CD14-positive monocyte (primary cell): Measurements from ENCODE around the gene KLRC1. TPM values are rescaled to one million over a fixed set of nuclear protein-coding genes. Genes with fewer than 3 reads are reported as not detected.
"Not testable (repeated sequence)": the region's sequence is repeated elsewhere in the genome, so short reads cannot be mapped to it uniquely, and the experiment has no call there.

Experiments
- DNase-seq, 3 donors: peaks; one replicate each; pipeline ENCODE4 v3.0.0-alpha.2; 2011 to 2022
- H2AFZ ChIP-seq: 2 replicates; pipeline ENCODE4 v1.6.0; 2012; ENCODE audit warnings: mild to moderate bottlenecking, low read depth, low read length, inconsistent platforms; ENCODE audit not compliant: insufficient read depth, poor library complexity, severe bottlenecking
- H3K27ac ChIP-seq, 2 donors: 1 replicate in 1 of 2; 2 replicates in 1 of 2; pipeline ENCODE4 v1.5.1; 2012 to 2013; ENCODE audit warnings: low read length in 2 of 2, control low read depth in 1 of 2, inconsistent platforms in 1 of 2, low read depth in 1 of 2, mild to moderate bottlenecking in 1 of 2
- H3K27me3 ChIP-seq, 2 donors: one replicate each; pipeline versions ENCODE4 v1.6.0 to v1.6.1; 2011 to 2013; ENCODE audit warnings: low read length in 2 of 2; ENCODE audit not compliant: control insufficient read depth in 2 of 2, insufficient read depth in 2 of 2
- H3K36me3 ChIP-seq, 2 donors: replicated peaks in 1 of 2; 1 replicate in 1 of 2; 2 replicates in 1 of 2; pipeline versions ENCODE4 v1.5.1 to v1.6.1; 2012 to 2013; ENCODE audit warnings: low read length in 2 of 2, control low read depth in 1 of 2, inconsistent platforms in 1 of 2, mild to moderate bottlenecking in 1 of 2; ENCODE audit not compliant: insufficient read depth in 2 of 2, control insufficient read depth in 1 of 2
- H3K4me1 ChIP-seq, 2 donors: 1 replicate in 1 of 2; 2 replicates in 1 of 2; pipeline versions ENCODE4 v1.5.1 to v1.6.1; 2012 to 2013; ENCODE audit warnings: low read length in 2 of 2, control low read depth in 1 of 2, inconsistent platforms in 1 of 2, mild to moderate bottlenecking in 1 of 2, moderate library complexity in 1 of 2; ENCODE audit not compliant: insufficient read depth in 2 of 2, control insufficient read depth in 1 of 2
- H3K4me2 ChIP-seq: replicated peaks from 2 replicates; pipeline ENCODE3; 2012; ENCODE audit warnings: low read length, moderate library complexity, mild to moderate bottlenecking; ENCODE audit not compliant: poor library complexity, severe bottlenecking; ENCODE audit errors: extremely low read depth
- H3K4me3 ChIP-seq, 3 experiments: fragments of 200-600 bp in 1 of 3; sonication (generic) in 1 of 3; replicated peaks in 1 of 3; 1 replicate in 2 of 3; 2 replicates in 1 of 3; pipeline ENCODE4 v1.5.1; 2011 to 2013; ENCODE audit warnings: low read length in 3 of 3, mild to moderate bottlenecking in 3 of 3, control low read depth in 2 of 3, low read depth in 2 of 3, inconsistent platforms in 1 of 3, moderate library complexity in 1 of 3
- H3K79me2 ChIP-seq: 2 replicates; pipeline ENCODE4 v1.6.0; 2012; ENCODE audit warnings: mild to moderate bottlenecking, control low read depth, inconsistent platforms, low read length, moderate library complexity; ENCODE audit not compliant: insufficient read depth
- H3K9ac ChIP-seq: 2 replicates; pipeline ENCODE4 v1.6.0; 2017; ENCODE audit warnings: low read length, mild to moderate bottlenecking; ENCODE audit not compliant: insufficient read depth, poor library complexity, severe bottlenecking
- H3K9me3 ChIP-seq, 2 donors: replicated peaks in 1 of 2; 1 replicate in 1 of 2; 2 replicates in 1 of 2; pipeline versions ENCODE4 v1.5.1 to v1.6.1; 2012 to 2013; ENCODE audit warnings: low read length in 2 of 2, control low read depth in 1 of 2; ENCODE audit not compliant: control insufficient read depth in 1 of 2, insufficient read depth in 1 of 2
- H4K20me1 ChIP-seq: 2 replicates; pipeline ENCODE4 v1.6.0; 2012; ENCODE audit warnings: mild to moderate bottlenecking, low read length, control low read depth, moderate library complexity; ENCODE audit not compliant: insufficient read depth
- H3K27ac Mint-ChIP-seq, 7 donors: one replicate each; pipeline ENCODE4 v1.8.0; 2020; ENCODE audit warnings: mild to moderate bottlenecking in 7 of 7, mixed read lengths in 7 of 7, moderate library complexity in 6 of 7, inconsistent platforms in 2 of 7
- H3K27me3 Mint-ChIP-seq, 3 donors: one replicate each; pipeline ENCODE4 v1.8.0; 2021 to 2022; ENCODE audit warnings: low read depth in 3 of 3, mild to moderate bottlenecking in 3 of 3, mixed read lengths in 3 of 3, moderate library complexity in 3 of 3, inconsistent platforms in 1 of 3
- H3K36me3 Mint-ChIP-seq, 2 donors: one replicate each; pipeline ENCODE4 v1.8.0; 2020; ENCODE audit warnings: mixed read lengths in 2 of 2, inconsistent platforms in 1 of 2, mild to moderate bottlenecking in 1 of 2
- H3K4me1 Mint-ChIP-seq: one replicate; pipeline ENCODE4 v1.8.0; 2020; ENCODE audit warnings: mild to moderate bottlenecking, mixed read lengths
- H3K4me3 Mint-ChIP-seq, 2 donors: one replicate each; pipeline ENCODE4 v1.8.0; 2020; ENCODE audit warnings: mild to moderate bottlenecking in 2 of 2, mixed read lengths in 2 of 2, moderate library complexity in 1 of 2
- H3K9me3 Mint-ChIP-seq, 7 donors: one replicate each; pipeline ENCODE4 v1.8.0; 2020 to 2022; ENCODE audit warnings: mixed read lengths in 7 of 7, mild to moderate bottlenecking in 6 of 7, moderate library complexity in 6 of 7, inconsistent platforms in 2 of 7
- CTCF ChIP-seq: fragments of 200-600 bp; IDR thresholded peaks from one replicate; pipeline ENCODE4 v1.8.0; 2022; ENCODE audit warnings: antibody characterized with exemption, mild to moderate bottlenecking
- WGBS: methylation state at CpG from one replicate; pipeline ENCODE4 v1.1.5; 2013; ENCODE audit warnings: missing lambda C conversion rate; ENCODE audit not compliant: insufficient coverage; 5-methylcytosine and 5-hydroxymethylcytosine counted together
- intact Hi-C, 2 donors: fragments of 100-400 bp; cut with micrococcal nuclease; formaldehyde crosslinking; loops; one replicate each; pipeline versions ENCODE4 v1.15.0 to v1.15.1; 2023
- polyA plus RNA-seq, 3 donors: library from polyadenylated mRNA; depleted of rRNA in 1 of 3; unstranded in 2 of 3; stranded (reverse) in 1 of 3; fragments of 300-500 nt in 2 of 3; fragments of >200 nt in 1 of 3; fragmentation: Illumina TruSeq in 2 of 3; gene quantifications; 1 replicate in 2 of 3; 2 replicates in 1 of 3; pipeline ENCODE4 v1.2.3, GENCODE V29; 2012 to 2021

Gene KLRC1
- polyA plus RNA-seq, 3 donors, result not detected

- Mint-ChIP-seq H3K4me1 (no peaks in the 10 kb centered on the region), H3K4me3 (no peak overlapping the region), H3K27ac (no peak overlapping the region), H3K27me3 (peaks cover 0 to 5% (median 5%) of the 10 kb centered on the region in 3 donors), H3K9me3 (peaks cover 0 to 7% (median 3%) of the 10 kb centered on the region in 7 donors), H3K36me3 (no peaks in the 10 kb centered on the region)
- no peaks in the 10 kb centered on the region for H3K4me1 ChIP-seq
- intact Hi-C loops, result no loop called here
- no peaks in the 10 kb centered on the region for H3K9me3 ChIP-seq
- no peak overlapping the region for H3K9ac ChIP-seq
- peaks cover 0 to 2% of the 10 kb centered on the region in 2 donors for H3K27me3 ChIP-seq
- no peaks in the 10 kb centered on the region for H3K36me3 ChIP-seq
- no peak overlapping the region for H3K4me3 ChIP-seq
- H4K20me1 ChIP-seq, result no peaks in the 10 kb centered on the region
- no peaks in the 10 kb centered on the region for H3K79me2 ChIP-seq
- no peak for DNase-seq
- no CpG with 5 or more reads among the region's 4 CpGs for WGBS
- no peak overlapping the region for H3K4me2 ChIP-seq
- no peak overlapping the region for H2AFZ ChIP-seq
- H3K27ac ChIP-seq, result no peak overlapping the region
- no peak for TF ChIP-seq CTCF
These were observed 38.6 kb upstream of the KLRC1 start for GRCh38 chr12:10491766-10492165.

GRCh38 chr12:10487328-10487727, 34.2 kb upstream of the KLRC1 start:
- not testable (repeated sequence) for DNase-seq
- peaks cover 0 to 14% (median 9%) of the 10 kb centered on the region in 7 donors for H3K9me3 Mint-ChIP-seq
- no CpG with 5 or more reads among the region's 2 CpGs for WGBS

GRCh38 chr12:10481901-10482300, 28.7 kb upstream of the KLRC1 start:
- H4K20me1 ChIP-seq, H3K4me2 ChIP-seq, H3K36me3 ChIP-seq, intact Hi-C loops, H3K36me3 Mint-ChIP-seq, H3K4me1 Mint-ChIP-seq, H3K79me2 ChIP-seq, H3K9ac ChIP-seq, H3K4me1 ChIP-seq, H3K9me3 ChIP-seq, H3K4me3 Mint-ChIP-seq, DNase-seq, H3K27ac ChIP-seq, H2AFZ ChIP-seq, H3K27ac Mint-ChIP-seq, H3K27me3 Mint-ChIP-seq, H3K4me3 ChIP-seq, H3K27me3 ChIP-seq: not testable (repeated sequence)
- peaks cover 10 to 22% (median 16%) of the 10 kb centered on the region in 7 donors for H3K9me3 Mint-ChIP-seq
- WGBS, result 40% methylated on average over 1 of the region's 2 CpGs

More at GRCh38 chr12:10487328-10487727, 34.2 kb upstream of the KLRC1 start:
- H3K4me3 ChIP-seq, H3K27me3 Mint-ChIP-seq, H3K9ac ChIP-seq, H3K4me2 ChIP-seq, H3K4me1 ChIP-seq, H2AFZ ChIP-seq, H3K4me3 Mint-ChIP-seq, H3K27me3 ChIP-seq, H3K9me3 ChIP-seq, H3K27ac Mint-ChIP-seq, H3K79me2 ChIP-seq, H3K4me1 Mint-ChIP-seq, H3K36me3 ChIP-seq, intact Hi-C loops, H4K20me1 ChIP-seq, H3K36me3 Mint-ChIP-seq, H3K27ac ChIP-seq: not testable (repeated sequence)

GRCh38 chr12:10472808-10473207, 19.6 kb upstream of the KLRC1 start:
- H3K79me2 ChIP-seq, H3K4me1 Mint-ChIP-seq, H3K27ac Mint-ChIP-seq, H3K4me3 Mint-ChIP-seq, H3K9me3 ChIP-seq, H3K27ac ChIP-seq, intact Hi-C loops, H3K36me3 ChIP-seq, H2AFZ ChIP-seq, DNase-seq, H3K4me1 ChIP-seq, H3K36me3 Mint-ChIP-seq, H3K4me2 ChIP-seq, H3K27me3 ChIP-seq, H3K9ac ChIP-seq, H3K27me3 Mint-ChIP-seq, H4K20me1 ChIP-seq, H3K4me3 ChIP-seq: not testable (repeated sequence)
- peaks cover 3 to 22% (median 14%) of the 10 kb centered on the region in 7 donors for H3K9me3 Mint-ChIP-seq
- WGBS, result 100% methylated on average over 1 of the region's 5 CpGs
